ENCODE results near the gene GMNN.
A peak's percentile ranks its signal among the peaks of the same experiment; 100 is the strongest.
"Not testable (repeated sequence)": the region's sequence is repeated elsewhere in the genome, so short reads cannot be mapped to it uniquely, and the experiment has no call there.

The GMNN gene

DNA sequence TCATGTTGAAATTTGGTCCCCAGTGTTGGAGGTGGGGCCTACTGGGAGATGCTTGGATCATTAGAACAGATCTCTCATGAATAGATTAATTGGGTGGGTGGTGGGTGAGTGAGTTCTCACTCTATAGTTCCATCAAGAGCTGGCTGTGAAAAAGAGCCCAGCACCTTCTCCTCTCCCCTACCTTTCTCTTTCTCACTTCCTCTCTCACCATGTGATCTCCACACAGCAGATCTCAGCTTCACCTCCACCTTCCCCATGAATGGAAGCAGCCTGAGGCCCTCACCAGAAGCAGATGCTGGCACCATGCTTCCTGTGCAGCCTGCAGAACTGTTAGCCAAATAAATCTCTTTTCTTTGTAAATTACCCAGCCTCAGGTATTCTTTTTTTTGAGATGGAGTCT is 12.9 kb upstream of the GMNN start:
- no peak for DNase-seq (ENCODE audit: low read depth)
- no peak for TF ChIP-seq CTCF (IDR thresholded peaks at IDR 0.05; ENCODE audit: low read length, missing control alignments)
- no peak overlapping the region for H3K4me3 ChIP-seq (replicated peaks; ENCODE audit: low read depth, low read length)

DNA sequence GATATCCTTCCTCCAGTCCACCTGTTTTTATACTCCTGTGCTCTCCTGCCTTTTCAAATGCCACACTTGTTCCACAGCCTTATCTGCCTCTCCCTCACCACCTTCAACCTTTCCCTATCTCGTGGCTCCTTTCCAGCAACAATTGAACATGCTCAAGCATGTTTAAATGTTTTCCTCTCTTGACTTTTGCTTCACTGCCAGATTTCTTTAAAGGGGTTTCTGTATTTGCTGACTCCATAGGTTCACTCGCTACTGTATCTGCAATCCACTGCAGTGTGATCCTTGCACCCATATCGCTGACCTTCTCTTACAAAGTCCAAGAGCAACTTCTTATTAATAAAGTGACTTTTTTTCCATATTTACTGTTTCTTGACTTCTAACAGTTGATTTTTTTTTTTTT is 11.2 kb upstream of the GMNN start:
- DNase-seq (ENCODE audit: low read depth), result no peak
- no peak overlapping the region for H3K4me3 ChIP-seq (replicated peaks; ENCODE audit: low read depth, low read length)
- no peak for TF ChIP-seq CTCF (IDR thresholded peaks at IDR 0.05; ENCODE audit: low read length, missing control alignments)

DNA sequence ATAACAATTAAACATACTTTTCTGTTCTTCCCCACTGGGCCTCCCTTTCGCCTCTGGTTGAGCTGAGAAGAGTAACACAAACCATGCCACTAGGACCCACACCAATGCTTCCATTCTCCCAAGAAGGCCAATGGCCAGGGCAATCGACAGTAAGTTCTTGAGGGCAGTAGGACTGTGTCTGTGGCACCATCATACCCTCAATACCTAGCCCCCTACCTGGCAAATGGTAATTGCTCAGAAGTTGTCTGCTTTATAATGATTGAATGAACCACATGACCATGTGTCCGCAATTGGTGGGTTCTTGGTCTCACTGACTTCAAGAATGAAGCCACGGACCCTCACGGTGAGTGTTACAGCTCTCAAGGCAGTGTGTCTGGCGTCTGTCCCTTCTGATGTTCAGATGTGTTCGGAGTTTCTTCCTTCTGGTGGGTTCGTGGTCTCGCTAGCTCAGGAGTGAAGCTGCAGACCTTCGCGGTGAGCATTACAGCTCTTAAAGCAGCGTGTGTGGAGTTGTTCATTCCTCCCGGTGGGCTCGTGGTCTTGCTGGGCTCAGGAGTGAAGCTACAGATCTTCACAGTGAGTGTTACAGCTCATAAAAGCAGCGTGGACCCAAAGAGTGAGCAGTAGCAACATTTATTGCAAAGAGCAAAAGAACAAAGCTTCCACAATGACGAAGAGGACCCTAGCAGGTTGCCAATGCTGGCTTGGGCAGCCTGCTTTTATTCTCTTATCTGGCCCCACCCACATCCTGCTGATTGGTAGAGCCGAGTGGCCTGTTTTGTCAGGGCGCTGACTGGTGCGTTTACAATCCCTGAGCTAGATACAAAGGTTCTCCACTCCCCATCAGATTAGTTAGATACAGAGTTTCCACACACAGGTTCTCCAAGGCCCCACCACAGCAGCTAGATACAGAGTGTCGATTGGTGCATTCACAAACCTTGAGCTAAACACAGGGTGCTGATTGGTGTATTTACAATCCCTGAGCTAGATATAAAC is 9.6 kb upstream of the GMNN start:
- DNase-seq (ENCODE audit: low read depth); H3K4me3 ChIP-seq (replicated peaks; ENCODE audit: low read depth, low read length): not testable (repeated sequence)

- DNase-seq (ENCODE audit: low read depth), result not testable (repeated sequence)
Observed at GRCh38 chr6:24765968-24766367, 8.8 kb upstream of the GMNN start.

DNA sequence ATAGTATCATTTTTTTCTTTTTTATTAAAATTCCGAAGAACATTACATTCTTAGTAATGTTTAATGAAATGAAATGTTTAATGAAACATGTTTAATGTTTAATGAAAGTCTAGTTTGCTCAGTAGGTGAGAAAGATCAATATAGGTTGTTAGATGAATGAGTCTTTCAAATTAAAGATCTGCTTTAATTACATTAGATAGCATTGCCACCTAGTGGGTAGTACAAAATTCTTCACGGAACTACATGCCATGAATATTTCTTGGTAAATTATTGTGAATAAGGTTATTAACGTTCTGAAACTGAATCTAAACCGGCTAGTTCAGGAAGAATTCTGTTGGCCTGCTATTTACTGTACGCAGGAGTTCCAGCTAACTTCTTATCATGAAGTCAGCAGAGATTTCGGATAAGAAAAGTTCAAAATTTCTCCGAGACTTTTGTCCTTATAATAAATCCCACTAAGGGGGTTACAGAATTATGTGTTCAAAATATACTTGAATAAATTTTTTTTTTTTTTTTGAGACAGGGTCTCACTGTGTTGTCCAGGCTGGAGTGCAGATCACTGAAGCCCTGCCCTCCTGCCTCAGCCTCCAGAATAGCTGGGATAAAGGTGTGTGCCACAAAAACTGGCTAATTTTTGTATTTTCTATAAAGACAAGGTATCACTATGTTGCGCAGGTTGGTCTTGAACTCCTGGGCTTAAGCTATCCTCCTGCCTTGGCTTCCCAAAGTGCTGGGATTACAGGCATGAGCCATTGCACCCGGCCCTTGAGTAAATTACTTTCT is 7.9 kb upstream of the GMNN start:
- peak; percentile 61 for DNase-seq (ENCODE audit: low read depth)
- TF ChIP-seq CTCF (IDR thresholded peaks at IDR 0.05; ENCODE audit: low read length, missing control alignments), result peak; percentile 46
- H3K4me3 ChIP-seq (replicated peaks; ENCODE audit: low read depth, low read length), result no peak overlapping the region

More at GRCh38 chr6:24765968-24766367, 8.8 kb upstream of the GMNN start:
- not testable (repeated sequence) for H3K4me3 ChIP-seq (replicated peaks; ENCODE audit: low read depth, low read length)

- H3K4me3 ChIP-seq (replicated peaks; ENCODE audit: low read depth, low read length), result no peak overlapping the region
- no peak for TF ChIP-seq CTCF (IDR thresholded peaks at IDR 0.05; ENCODE audit: low read length, missing control alignments)
- peak; percentile 27 for DNase-seq (ENCODE audit: low read depth)
Observed at GRCh38 chr6:24768361-24768760, 6.4 kb upstream of the GMNN start.

GRCh38 chr6:24775520-24776058 is 852 bp downstream of the GMNN start:
- DNase-seq (ENCODE audit: low read depth), result peak; percentile 65
- no peak for TF ChIP-seq CTCF (IDR thresholded peaks at IDR 0.05; ENCODE audit: low read length, missing control alignments)
- H3K4me3 ChIP-seq (replicated peaks; ENCODE audit: low read depth, low read length), result peak overlapping the region; percentile 100
